HFF-Myc (cell line): ENCODE data around the gene DOCK9.

Source experiments
- DNase-seq: peaks from one replicate; pipeline ENCODE4 v3.0.0-alpha.2; 2011; ENCODE audit warnings: low read depth; ENCODE audit errors: extremely low read depth
- H3K4me3 ChIP-seq: replicated peaks from 2 replicates; pipeline ENCODE4 v1.5.1; 2011; ENCODE audit warnings: low read depth, mild to moderate bottlenecking, control low read depth, low read length
- CTCF ChIP-seq: IDR thresholded peaks from 2 replicates; pipeline ENCODE4 v1.5.1; 2012; ENCODE audit warnings: mild to moderate bottlenecking, low read depth, low read length, control low read depth; ENCODE audit errors: missing control alignments

The DOCK9 gene

GRCh38 chr13:98997738-98998641 lies 20.1 kb upstream of the DOCK9 start:
- no peak for TF ChIP-seq CTCF
- DNase-seq: peak; percentile 64
- no peak overlapping the region for H3K4me3 ChIP-seq

- no peak for DNase-seq
- no peak for TF ChIP-seq CTCF
- no peak overlapping the region for H3K4me3 ChIP-seq
Observed at GRCh38 chr13:98997011-98997730, 19.3 kb upstream of the DOCK9 start.

- no peak overlapping the region for H3K4me3 ChIP-seq
- no peak for DNase-seq
- no peak for TF ChIP-seq CTCF
Observed at GRCh38 chr13:98996046-98996445, 18.2 kb upstream of the DOCK9 start.

- no peak for DNase-seq
- no peak overlapping the region for H3K4me3 ChIP-seq
- no peak for TF ChIP-seq CTCF
Observed at GRCh38 chr13:98994896-98995295, 17.0 kb upstream of the DOCK9 start.

- TF ChIP-seq CTCF: no peak
- no peak for DNase-seq
- H3K4me3 ChIP-seq: no peak overlapping the region
Observed at GRCh38 chr13:98994080-98994479, 16.2 kb upstream of the DOCK9 start.

GRCh38 chr13:98992355-98992754 lies 14.5 kb upstream of the DOCK9 start:
- DNase-seq: no peak

More at GRCh38 chr13:98992355-98992754, 14.5 kb upstream of the DOCK9 start:
- no peak overlapping the region for H3K4me3 ChIP-seq
- no peak for TF ChIP-seq CTCF
